Chondrocyte (in vitro differentiated cells): Measurements from ENCODE around the gene AKT3. TPM values are rescaled to one million over a fixed set of nuclear protein-coding genes. Genes with fewer than 3 reads are reported as not detected.
"Not testable (repeated sequence)": the region's sequence is repeated elsewhere in the genome, so short reads cannot be mapped to it uniquely, and the experiment has no call there.

Experiments used
- DNase-seq: peaks from one replicate; pipeline ENCODE4 v3.0.0; 2021; ENCODE audit warnings: mixed read lengths, low spot score
- H3K27ac Mint-ChIP-seq: one replicate; pipeline ENCODE4 v1.8.0; 2021; ENCODE audit warnings: mild to moderate bottlenecking, moderate library complexity, mixed read lengths; ENCODE audit not compliant: unreplicated experiment
- H3K27me3 Mint-ChIP-seq: 2 replicates; pipeline ENCODE4 v1.8.0; 2021; ENCODE audit warnings: low read depth, mixed read lengths
- H3K36me3 Mint-ChIP-seq: 2 replicates; pipeline ENCODE4 v1.8.0; 2021; ENCODE audit warnings: low read depth, mixed read lengths
- H3K4me1 Mint-ChIP-seq: 2 replicates; pipeline ENCODE4 v1.8.0; 2021; ENCODE audit warnings: low read depth, mild to moderate bottlenecking, mixed read lengths
- H3K4me3 Mint-ChIP-seq: one replicate; pipeline ENCODE4 v1.8.0; 2021; ENCODE audit warnings: mild to moderate bottlenecking, moderate library complexity, mixed read lengths; ENCODE audit not compliant: unreplicated experiment
- H3K9me3 Mint-ChIP-seq: 2 replicates; pipeline ENCODE4 v1.8.0; 2021; ENCODE audit warnings: low read depth, mixed read lengths
- CTCF ChIP-seq: fragments of 200-600 bp; sonication (generic); IDR thresholded peaks from 2 replicates; pipeline ENCODE4 v1.5.0; 2021; ENCODE audit warnings: antibody characterized with exemption, mild to moderate bottlenecking, moderate library complexity
- total RNA-seq: library from RNA; stranded (reverse); gene quantifications from 3 replicates; pipeline ENCODE4 v1.2.1, GENCODE V29; 2021

AKT3 gene
- total RNA-seq, 1 donor from 2014 or later, result 111 TPM

GRCh38 chr1:243885806-243886205 is 35.8 kb upstream of the AKT3 start:
- Mint-ChIP-seq H3K36me3 (no peaks in the 10 kb centered on the region), H3K9me3 (no peaks in the 10 kb centered on the region), H3K27ac (no peak overlapping the region), H3K4me1 (peaks cover 18% of the 10 kb centered on the region), H3K4me3 (no peak overlapping the region), H3K27me3 (no peaks in the 10 kb centered on the region)
- DNase-seq, result no peak
- TF ChIP-seq CTCF, result no peak

- DNase-seq, result no peak
- Mint-ChIP-seq H3K27me3 (no peaks in the 10 kb centered on the region), H3K4me3 (no peak overlapping the region), H3K27ac (no peak overlapping the region), H3K36me3 (no peaks in the 10 kb centered on the region), H3K4me1 (peaks cover 9% of the 10 kb centered on the region), H3K9me3 (no peaks in the 10 kb centered on the region)
- TF ChIP-seq CTCF, result no peak
These were observed 34.6 kb upstream of the AKT3 start for GRCh38 chr1:243884603-243885002.

- no peaks in the 10 kb centered on the region for H3K36me3 Mint-ChIP-seq
- H3K4me3 Mint-ChIP-seq, result no peak overlapping the region
- H3K4me1 Mint-ChIP-seq, result peaks cover 9% of the 10 kb centered on the region
- H3K27ac Mint-ChIP-seq, result no peak overlapping the region
- DNase-seq, result no peak
- no peaks in the 10 kb centered on the region for H3K27me3 Mint-ChIP-seq
- no peaks in the 10 kb centered on the region for H3K9me3 Mint-ChIP-seq
- no peak for TF ChIP-seq CTCF
These were observed 33.5 kb upstream of the AKT3 start for GRCh38 chr1:243883551-243883950.

- H3K9me3 Mint-ChIP-seq, result no peaks in the 10 kb centered on the region
- no peak overlapping the region for H3K27ac Mint-ChIP-seq
- no peak for TF ChIP-seq CTCF
These were observed 32.2 kb upstream of the AKT3 start for GRCh38 chr1:243882276-243882675.

GRCh38 chr1:243877058-243877457 is 27.0 kb upstream of the AKT3 start:
- not testable (repeated sequence) for H3K4me1 Mint-ChIP-seq, H3K36me3 Mint-ChIP-seq, H3K27ac Mint-ChIP-seq, H3K27me3 Mint-ChIP-seq, H3K4me3 Mint-ChIP-seq, DNase-seq
- H3K9me3 Mint-ChIP-seq, result peaks cover 21% of the 10 kb centered on the region

More at GRCh38 chr1:243882276-243882675, 32.2 kb upstream of the AKT3 start:
- no peak for DNase-seq
- Mint-ChIP-seq H3K27me3 (no peaks in the 10 kb centered on the region), H3K4me1 (peaks cover 9% of the 10 kb centered on the region), H3K36me3 (no peaks in the 10 kb centered on the region), H3K4me3 (no peak overlapping the region)

- H3K27ac Mint-ChIP-seq, result no peak overlapping the region
- no peaks in the 10 kb centered on the region for H3K36me3 Mint-ChIP-seq
- TF ChIP-seq CTCF, result no peak
- H3K4me1 Mint-ChIP-seq, result peaks cover 12% of the 10 kb centered on the region
- no peak overlapping the region for H3K4me3 Mint-ChIP-seq
- no peaks in the 10 kb centered on the region for H3K9me3 Mint-ChIP-seq
- DNase-seq, result no peak
- H3K27me3 Mint-ChIP-seq, result no peaks in the 10 kb centered on the region
These were observed 5.7 kb upstream of the AKT3 start for GRCh38 chr1:243855616-243856318.
